Measurements from ENCODE around the gene PARP12. TPM values are rescaled to one million over a fixed set of nuclear protein-coding genes. Genes with fewer than 3 reads are reported as not detected.

The PARP12 gene
- total RNA-seq, 1 donor from 2014 or later = 58.1 TPM

DNA sequence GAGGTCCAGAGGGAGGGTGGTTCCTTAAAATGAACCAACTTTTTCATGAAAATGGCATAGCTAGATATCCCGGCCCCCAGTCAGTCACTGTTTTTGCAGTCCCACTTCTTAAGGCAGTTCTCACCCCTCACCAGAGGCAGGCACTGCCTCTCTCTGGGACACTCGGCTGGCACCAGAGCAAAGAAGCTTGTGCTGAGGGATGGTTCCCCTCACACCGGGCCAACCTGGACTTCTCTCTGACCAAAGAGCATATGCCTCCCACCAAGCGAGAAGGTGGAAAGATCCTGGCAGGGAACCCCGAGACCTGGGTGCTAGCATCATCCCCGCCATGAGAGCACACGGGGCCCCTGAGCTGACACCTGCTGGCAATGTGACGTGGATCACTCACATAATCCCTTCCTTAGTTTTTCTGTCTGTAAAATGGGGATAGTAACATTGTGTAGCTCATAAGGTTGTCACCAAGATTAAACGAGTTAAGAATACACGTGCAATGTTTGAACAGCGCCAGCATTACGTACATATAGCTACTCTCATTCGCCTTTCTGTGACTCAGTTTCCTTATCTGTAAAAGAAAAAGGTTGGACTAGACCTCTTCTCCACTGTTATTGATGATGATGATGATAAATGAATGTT, 88.5 kb downstream of the PARP12 start:
- Mint-ChIP-seq H3K9me3 (ENCODE audit: unreplicated experiment) (peaks cover 6% of the 10 kb centered on the region), H3K27ac (ENCODE audit: unreplicated experiment) (no peak overlapping the region), H3K36me3 (ENCODE audit: low read depth, unreplicated experiment) (no peaks in the 10 kb centered on the region), H3K4me3 (ENCODE audit: unreplicated experiment) (no peak overlapping the region), H3K4me1 (ENCODE audit: low read depth, unreplicated experiment) (no peaks in the 10 kb centered on the region), H3K27me3 (ENCODE audit: low read depth, unreplicated experiment) (peaks cover 28% of the 10 kb centered on the region)
- Histone ChIP-seq H3K9ac (ENCODE audit: low read length) (no peak overlapping the region), H3K4me3 (ENCODE audit: insufficient read depth, low read depth, low read length) (no peak overlapping the region), H2AFZ (ENCODE audit: low read depth, low read length) (no peak overlapping the region), H3K4me1 (ENCODE audit: insufficient read depth, low read length) (no peaks in the 10 kb centered on the region), H4K20me1 (ENCODE audit: insufficient read depth, low read length) (no peaks in the 10 kb centered on the region), H3K9me3 (ENCODE audit: insufficient read depth, low read depth, low read length) (no peaks in the 10 kb centered on the region), H3K79me2 (ENCODE audit: insufficient read depth, low read length) (no peaks in the 10 kb centered on the region), H3K36me3 (ENCODE audit: insufficient read depth, low read length) (no peaks in the 10 kb centered on the region), H3K4me2 (ENCODE audit: low read length) (no peak overlapping the region), H3K27me3 (ENCODE audit: insufficient read depth, low read length) (peaks cover 20% of the 10 kb centered on the region), H3K27ac (ENCODE audit: low read depth, low read length) (no peak overlapping the region)
- DNase-seq (ENCODE audit: low read depth) (no peak), FAIRE-seq (no peak)
- TF ChIP-seq EZH2 (IDR thresholded peaks at IDR 0.05; ENCODE audit: insufficient read depth, low read length) = no peak
- TF ChIP-seq, protein P1, sequence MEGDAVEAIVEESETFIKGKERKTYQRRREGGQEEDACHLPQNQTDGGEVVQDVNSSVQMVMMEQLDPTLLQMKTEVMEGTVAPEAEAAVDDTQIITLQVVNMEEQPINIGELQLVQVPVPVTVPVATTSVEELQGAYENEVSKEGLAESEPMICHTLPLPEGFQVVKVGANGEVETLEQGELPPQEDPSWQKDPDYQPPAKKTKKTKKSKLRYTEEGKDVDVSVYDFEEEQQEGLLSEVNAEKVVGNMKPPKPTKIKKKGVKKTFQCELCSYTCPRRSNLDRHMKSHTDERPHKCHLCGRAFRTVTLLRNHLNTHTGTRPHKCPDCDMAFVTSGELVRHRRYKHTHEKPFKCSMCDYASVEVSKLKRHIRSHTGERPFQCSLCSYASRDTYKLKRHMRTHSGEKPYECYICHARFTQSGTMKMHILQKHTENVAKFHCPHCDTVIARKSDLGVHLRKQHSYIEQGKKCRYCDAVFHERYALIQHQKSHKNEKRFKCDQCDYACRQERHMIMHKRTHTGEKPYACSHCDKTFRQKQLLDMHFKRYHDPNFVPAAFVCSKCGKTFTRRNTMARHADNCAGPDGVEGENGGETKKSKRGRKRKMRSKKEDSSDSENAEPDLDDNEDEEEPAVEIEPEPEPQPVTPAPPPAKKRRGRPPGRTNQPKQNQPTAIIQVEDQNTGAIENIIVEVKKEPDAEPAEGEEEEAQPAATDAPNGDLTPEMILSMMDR (IDR thresholded peaks at IDR 0.05; ENCODE audit: insufficient read depth, low read depth, low read length) = no peak

Other genes starting within 250 kb of the PARP12 start
- 0.99 and 1.1 TPM in 2 replicates for gene TBXAS1, start 233.7 kb downstream of the PARP12 start, total RNA-seq
- gene KDM7A, start 114.0 kb upstream of the PARP12 start, total RNA-seq = 4.9 and 5.4 TPM in 2 replicates